Measurements from ENCODE around the gene INAFM2. TPM values are rescaled to one million over a fixed set of nuclear protein-coding genes. Genes with fewer than 3 reads are reported as not detected.

The INAFM2 gene
- total RNA-seq, 2 donors from 2014 or later = 5.8 to 14.2 TPM

GRCh38 chr15:40313531-40314398 lies 9.7 kb upstream of the INAFM2 start:
- no peak for DNase-seq (ENCODE audit: low spot score in 2 of 2)
- ATAC-seq = no peak
- no peak overlapping the region for H3K27ac Mint-ChIP-seq
- H3K9me3 Mint-ChIP-seq = no peaks in the 10 kb centered on the region
- H3K36me3 Mint-ChIP-seq = no peaks in the 10 kb centered on the region

GRCh38 chr15:40314723-40315276 lies 8.7 kb upstream of the INAFM2 start:
- Mint-ChIP-seq H3K36me3 (no peaks in the 10 kb centered on the region), H3K27ac (peak overlapping the region in 1 of 2 donors; percentile 16), H3K9me3 (no peaks in the 10 kb centered on the region)
- ATAC-seq (no peak), DNase-seq (ENCODE audit: low spot score in 2 of 2) (no peak)

DNA sequence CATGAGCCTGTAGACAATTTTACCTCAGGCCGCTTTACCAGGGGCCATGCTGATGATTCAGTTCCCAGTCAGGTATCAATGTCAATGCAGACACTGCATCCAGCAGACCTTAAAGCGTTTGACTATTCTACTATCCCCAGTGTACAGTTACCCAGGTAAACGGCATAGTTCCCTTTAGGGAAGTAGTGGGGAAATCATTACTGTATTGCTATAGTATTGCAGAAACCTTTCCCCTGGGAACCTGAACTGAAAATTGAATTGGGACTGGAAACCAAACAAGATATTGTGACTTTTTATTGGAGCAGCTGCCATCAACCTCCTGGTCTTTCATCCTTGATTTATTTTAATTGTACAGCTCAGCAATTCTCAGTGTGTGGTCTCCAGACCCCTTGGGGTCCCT lies 6.6 kb upstream of the INAFM2 start:
- ATAC-seq = no peak
- Mint-ChIP-seq H3K36me3 (no peaks in the 10 kb centered on the region), H3K9me3 (no peaks in the 10 kb centered on the region), H3K27ac (no peak overlapping the region)
- no peak for DNase-seq (ENCODE audit: low spot score in 2 of 2)

DNA sequence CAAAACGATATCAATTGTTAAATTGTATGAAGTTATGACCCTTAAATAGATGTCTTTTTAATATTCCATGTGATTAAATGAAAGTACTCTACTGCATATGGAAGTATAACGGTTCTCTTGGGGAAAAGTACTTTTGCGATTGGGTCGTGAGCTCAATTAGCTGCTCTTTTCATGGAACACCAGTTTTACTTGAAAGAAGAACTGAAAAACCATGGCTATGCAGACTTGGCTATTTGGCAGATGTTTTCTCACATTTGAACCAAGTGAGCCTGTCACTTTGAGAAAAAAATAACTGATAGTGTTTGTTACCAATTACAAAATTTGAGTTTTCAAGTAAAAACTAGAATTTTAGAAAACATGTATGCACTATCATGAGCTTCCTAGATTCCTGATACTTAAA lies 5.9 kb upstream of the INAFM2 start:
- ATAC-seq (no peak), DNase-seq (ENCODE audit: low spot score in 2 of 2) (no peak)
- H3K36me3 Mint-ChIP-seq = no peaks in the 10 kb centered on the region
- H3K9me3 Mint-ChIP-seq = no peaks in the 10 kb centered on the region
- H3K27ac Mint-ChIP-seq = no peak overlapping the region

GRCh38 chr15:40320409-40320808 lies 3.1 kb upstream of the INAFM2 start:
- H3K9me3 Mint-ChIP-seq = no peaks in the 10 kb centered on the region
- H3K27ac Mint-ChIP-seq = no peak overlapping the region
- H3K36me3 Mint-ChIP-seq = peaks cover 5% of the 10 kb centered on the region in 2 donors
- ATAC-seq (no peak), DNase-seq (ENCODE audit: low spot score in 2 of 2) (no peak)

GRCh38 chr15:40320931-40321371 lies 2.5 kb upstream of the INAFM2 start:
- Mint-ChIP-seq H3K27ac (no peak overlapping the region), H3K9me3 (no peaks in the 10 kb centered on the region), H3K36me3 (peaks cover 5 to 6% of the 10 kb centered on the region in 2 donors)
- DNase-seq (ENCODE audit: low spot score in 2 of 2) (no peak), ATAC-seq (peak; percentile 19 to 33)

GRCh38 chr15:40322531-40323238 lies 807 bp upstream of the INAFM2 start:
- Mint-ChIP-seq H3K36me3 (peaks cover 5 to 6% of the 10 kb centered on the region in 2 donors), H3K27ac (no peak overlapping the region), H3K9me3 (no peaks in the 10 kb centered on the region)
- DNase-seq (ENCODE audit: low spot score in 2 of 2) = no peak
- no peak for ATAC-seq

DNA sequence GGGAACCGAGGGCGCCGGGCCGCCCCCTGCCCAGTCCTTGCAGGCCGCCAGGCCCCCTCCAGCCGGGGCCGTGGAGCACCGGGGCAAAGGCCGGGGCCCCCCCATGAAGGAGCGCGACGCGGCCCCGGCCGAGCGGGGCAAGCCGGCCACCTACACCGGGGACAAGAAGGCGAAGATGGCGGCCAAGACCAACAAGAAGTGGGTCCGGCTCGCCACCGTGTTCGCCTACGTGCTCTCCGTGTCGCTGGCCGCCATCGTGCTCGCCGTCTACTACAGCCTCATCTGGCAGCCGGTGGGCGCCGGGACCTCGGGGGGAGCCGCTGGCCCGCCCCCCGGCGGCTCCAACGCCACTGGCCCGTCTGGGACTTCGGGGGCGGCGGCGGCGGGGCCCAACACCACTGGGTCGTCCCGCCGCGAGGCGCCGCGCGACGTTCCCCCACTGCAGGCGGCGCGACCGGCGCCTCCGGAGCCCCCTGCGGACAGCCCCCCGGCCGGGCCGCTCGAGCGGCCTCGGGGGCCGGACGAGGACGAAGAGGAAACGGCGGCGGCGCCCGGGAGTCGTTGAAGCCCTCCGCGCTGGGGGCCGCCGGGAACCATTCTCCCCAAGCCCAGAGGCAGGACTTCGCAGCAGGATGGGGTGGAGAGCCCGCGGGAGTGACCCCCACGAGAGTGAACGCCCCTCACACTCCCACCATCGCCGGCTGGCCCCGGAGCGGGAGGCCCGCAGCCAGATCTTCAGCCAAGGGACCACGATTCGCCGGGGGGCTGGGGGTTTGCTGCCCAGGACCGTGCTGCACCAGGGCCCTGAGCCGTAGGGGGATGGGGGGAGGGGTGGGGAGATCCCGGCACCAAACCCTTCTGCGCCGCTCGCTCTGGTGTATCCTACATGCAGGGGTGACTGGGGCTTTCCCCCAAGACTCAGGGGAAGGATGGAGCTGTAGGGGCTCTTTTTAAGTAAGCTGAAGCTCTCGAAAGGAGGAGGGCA lies 753 bp downstream of the INAFM2 start:
- DNase-seq (ENCODE audit: low spot score in 2 of 2) (no peak), ATAC-seq (peak; percentile 3 to 21)
- no peak overlapping the region for H3K27ac Mint-ChIP-seq
- H3K36me3 Mint-ChIP-seq = peaks cover 5 to 6% of the 10 kb centered on the region in 2 donors
- no peaks in the 10 kb centered on the region for H3K9me3 Mint-ChIP-seq

DNA sequence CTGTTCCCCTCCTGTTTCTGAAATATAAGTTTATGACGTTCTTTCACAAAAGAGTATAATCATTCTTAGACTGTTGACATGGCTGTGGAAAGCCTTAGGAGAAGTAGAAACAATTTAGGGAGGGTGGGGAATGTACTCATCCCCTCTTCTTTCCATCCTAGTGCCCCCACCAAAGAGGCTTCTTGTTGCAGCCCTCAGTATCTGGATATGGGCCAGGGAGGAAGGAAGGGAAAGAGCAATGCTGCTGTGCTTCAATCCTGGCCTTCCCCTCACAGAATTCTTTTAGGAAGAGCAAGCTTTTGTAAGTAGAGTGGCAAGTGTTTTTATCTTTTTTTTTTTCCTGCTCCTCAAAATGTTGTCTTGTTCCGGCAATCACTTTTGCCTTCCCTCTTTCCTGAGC lies 1.7 kb downstream of the INAFM2 start:
- no peak overlapping the region for H3K27ac Mint-ChIP-seq
- H3K36me3 Mint-ChIP-seq = peaks cover 5 to 6% of the 10 kb centered on the region in 2 donors

DNA sequence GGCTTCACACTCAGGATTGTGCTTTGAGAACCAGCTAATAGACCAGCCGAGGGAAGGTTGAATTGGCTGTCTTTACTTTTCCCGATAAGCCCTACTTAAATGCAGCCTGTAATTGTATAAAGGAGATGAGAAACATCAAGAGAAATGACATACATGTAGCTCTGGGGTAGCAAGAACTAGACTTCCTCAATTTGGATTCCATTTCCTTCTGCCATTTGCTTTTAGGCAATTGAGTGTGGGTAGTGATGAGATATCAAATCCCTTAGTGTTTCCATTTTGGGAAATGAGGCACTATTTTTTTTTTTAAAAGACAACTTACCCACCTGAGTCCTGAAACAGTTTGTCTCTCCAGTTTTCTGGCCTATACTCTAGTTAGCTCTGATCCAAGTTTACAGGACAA lies 2.2 kb downstream of the INAFM2 start:
- Mint-ChIP-seq H3K36me3 (peaks cover 5 to 6% of the 10 kb centered on the region in 2 donors), H3K27ac (no peak overlapping the region), H3K9me3 (no peaks in the 10 kb centered on the region)
- DNase-seq (ENCODE audit: low spot score in 2 of 2) = no peak
- no peak for ATAC-seq

More for the DNA sequence above, 1.7 kb downstream of the INAFM2 start:
- no peak for ATAC-seq
- H3K9me3 Mint-ChIP-seq = no peaks in the 10 kb centered on the region
- no peak for DNase-seq (ENCODE audit: low spot score in 2 of 2)

DNA sequence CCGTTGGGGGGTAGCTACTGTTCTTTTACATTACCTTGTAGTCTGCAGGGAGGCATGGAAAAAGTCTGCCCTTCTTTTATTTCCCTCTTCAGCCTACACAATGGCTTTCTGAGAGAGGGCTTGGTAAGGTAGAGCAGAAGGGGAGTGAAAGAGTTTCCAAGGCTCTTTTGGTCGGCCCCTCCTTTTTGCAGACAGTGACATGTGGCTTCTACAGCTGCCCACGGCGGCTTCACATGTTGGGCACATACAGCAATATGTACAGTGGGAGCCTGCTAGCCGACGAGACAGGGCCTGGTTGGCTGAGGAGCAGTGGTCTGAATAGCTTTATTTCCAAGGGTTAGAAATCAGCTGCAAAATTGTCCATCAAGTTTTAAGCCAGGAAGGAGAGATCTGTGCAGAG lies 4.0 kb downstream of the INAFM2 start:
- DNase-seq (ENCODE audit: low spot score in 2 of 2) = no peak
- Mint-ChIP-seq H3K27ac (peak overlapping the region in 1 of 2 donors; percentile 9), H3K9me3 (no peaks in the 10 kb centered on the region), H3K36me3 (peaks cover 5 to 6% of the 10 kb centered on the region in 2 donors)
- ATAC-seq = no peak

GRCh38 chr15:40328176-40328575 lies 4.7 kb downstream of the INAFM2 start:
- DNase-seq (ENCODE audit: low spot score in 2 of 2) (no peak), ATAC-seq (no peak)
- no peak overlapping the region for H3K27ac Mint-ChIP-seq
- H3K9me3 Mint-ChIP-seq = no peaks in the 10 kb centered on the region
- peaks cover 5 to 6% of the 10 kb centered on the region in 2 donors for H3K36me3 Mint-ChIP-seq

GRCh38 chr15:40328751-40329150 lies 5.3 kb downstream of the INAFM2 start:
- Mint-ChIP-seq H3K27ac (no peak overlapping the region), H3K9me3 (no peaks in the 10 kb centered on the region), H3K36me3 (peaks cover 5 to 6% of the 10 kb centered on the region in 2 donors)
- ATAC-seq (no peak), DNase-seq (ENCODE audit: low spot score in 2 of 2) (no peak)

GRCh38 chr15:40329804-40330203 lies 6.3 kb downstream of the INAFM2 start:
- no peak overlapping the region for H3K27ac Mint-ChIP-seq

GRCh38 chr15:40330368-40330836 lies 6.9 kb downstream of the INAFM2 start:
- Mint-ChIP-seq H3K36me3 (peaks cover under 1 to 1% of the 10 kb centered on the region in 2 donors), H3K9me3 (no peaks in the 10 kb centered on the region), H3K27ac (no peak overlapping the region)
- ATAC-seq (no peak), DNase-seq (ENCODE audit: low spot score in 2 of 2) (no peak)

More at GRCh38 chr15:40329804-40330203, 6.3 kb downstream of the INAFM2 start:
- peaks cover 5 to 6% of the 10 kb centered on the region in 2 donors for H3K36me3 Mint-ChIP-seq
- no peaks in the 10 kb centered on the region for H3K9me3 Mint-ChIP-seq
- DNase-seq (ENCODE audit: low spot score in 2 of 2) (no peak), ATAC-seq (no peak)

DNA sequence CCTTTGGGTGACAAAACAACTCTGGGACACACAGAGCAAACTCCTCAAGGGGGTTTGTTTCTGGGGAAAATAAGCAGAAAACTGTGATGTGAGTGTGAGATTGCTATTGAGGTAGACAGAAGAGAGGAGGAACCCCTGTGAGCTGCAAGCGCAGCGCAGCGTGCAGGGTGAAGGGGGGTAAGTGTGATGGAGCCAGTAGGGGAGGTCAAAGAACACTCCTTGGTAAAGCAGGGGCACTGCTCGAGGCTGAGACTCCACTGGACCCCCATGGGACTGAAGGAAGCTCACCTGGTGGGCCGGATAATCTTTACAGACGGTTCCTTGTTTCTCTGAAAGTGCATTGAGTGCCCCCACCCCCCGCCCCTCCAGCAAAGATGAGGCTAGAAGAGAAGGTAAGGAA lies 7.5 kb downstream of the INAFM2 start:
- Mint-ChIP-seq H3K9me3 (no peaks in the 10 kb centered on the region), H3K27ac (no peak overlapping the region), H3K36me3 (no peaks in the 10 kb centered on the region)
- ATAC-seq (no peak), DNase-seq (ENCODE audit: low spot score in 2 of 2) (no peak)

Data from activated naive CD4-positive, alpha-beta T cell treated with anti-CD3 and anti-CD28 coated beads, Interleukin-2, amount 50 U/mL, for 72 hours (primary cell).